Sigmoid colon (tissue), 4 donors: ENCODE data around the gene IL23A.

Source experiments
- EP300 ChIP-seq, 4 donors: sonication (generic); formaldehyde crosslinking; IDR thresholded peaks; one replicate each; pipeline ENCODE4 v1.6.1; 2017; ENCODE audit warnings: antibody characterized with exemption in 4 of 4
- POLR2A ChIP-seq, 2 donors: fragments of 450-650 bp; IDR thresholded peaks; one replicate each; pipeline ENCODE4 v1.6.1; 2016; ENCODE audit warnings: antibody characterized with exemption in 2 of 2, mild to moderate bottlenecking in 2 of 2, moderate library complexity in 2 of 2
- POLR2AphosphoS5 ChIP-seq, 4 donors: sonication (generic); formaldehyde crosslinking; IDR thresholded peaks; one replicate each; pipeline ENCODE4 v1.6.1; 2017; ENCODE audit warnings: antibody characterized with exemption in 4 of 4
- TF ChIP-seq, protein P1 (sequence below), 4 experiments: fragments of 450-650 bp in 3 of 4; fragments of 200-600 bp in 1 of 4; IDR thresholded peaks; one replicate each; pipeline ENCODE4 v1.5.1; 2016 to 2019; ENCODE audit warnings: antibody characterized with exemption in 4 of 4, mild to moderate bottlenecking in 3 of 4, moderate library complexity in 2 of 4

DNA sequence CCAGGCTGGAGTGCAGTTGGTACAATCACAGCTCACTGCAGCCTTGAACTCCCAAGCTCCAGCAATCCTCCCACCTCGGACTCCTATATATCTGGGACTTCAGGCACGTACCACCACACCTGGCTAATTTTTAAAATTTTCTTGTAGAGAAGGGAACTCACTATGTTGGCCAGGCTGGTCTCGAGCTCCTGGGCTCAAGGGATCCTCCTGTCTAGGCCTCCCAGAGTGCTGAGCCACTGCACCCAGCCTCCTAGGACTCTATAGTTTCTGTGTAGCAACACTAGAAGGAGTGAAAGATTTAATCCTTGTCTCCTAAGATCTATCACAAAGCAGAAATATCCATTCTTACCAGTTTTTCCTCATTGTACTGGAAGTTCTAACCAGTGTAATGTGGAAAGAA is 28.3 kb downstream of the IL23A start:
- TF ChIP-seq, protein P1, sequence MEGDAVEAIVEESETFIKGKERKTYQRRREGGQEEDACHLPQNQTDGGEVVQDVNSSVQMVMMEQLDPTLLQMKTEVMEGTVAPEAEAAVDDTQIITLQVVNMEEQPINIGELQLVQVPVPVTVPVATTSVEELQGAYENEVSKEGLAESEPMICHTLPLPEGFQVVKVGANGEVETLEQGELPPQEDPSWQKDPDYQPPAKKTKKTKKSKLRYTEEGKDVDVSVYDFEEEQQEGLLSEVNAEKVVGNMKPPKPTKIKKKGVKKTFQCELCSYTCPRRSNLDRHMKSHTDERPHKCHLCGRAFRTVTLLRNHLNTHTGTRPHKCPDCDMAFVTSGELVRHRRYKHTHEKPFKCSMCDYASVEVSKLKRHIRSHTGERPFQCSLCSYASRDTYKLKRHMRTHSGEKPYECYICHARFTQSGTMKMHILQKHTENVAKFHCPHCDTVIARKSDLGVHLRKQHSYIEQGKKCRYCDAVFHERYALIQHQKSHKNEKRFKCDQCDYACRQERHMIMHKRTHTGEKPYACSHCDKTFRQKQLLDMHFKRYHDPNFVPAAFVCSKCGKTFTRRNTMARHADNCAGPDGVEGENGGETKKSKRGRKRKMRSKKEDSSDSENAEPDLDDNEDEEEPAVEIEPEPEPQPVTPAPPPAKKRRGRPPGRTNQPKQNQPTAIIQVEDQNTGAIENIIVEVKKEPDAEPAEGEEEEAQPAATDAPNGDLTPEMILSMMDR (IDR thresholded peaks at IDR 0.05) = no peak
- TF ChIP-seq EP300 (IDR thresholded peaks at IDR 0.05) (no peak), POLR2AphosphoS5 (IDR thresholded peaks at IDR 0.05) (no peak), POLR2A (IDR thresholded peaks at IDR 0.05) (no peak)
